CD4-positive, alpha-beta memory T cell (primary cell): ENCODE measurements around the gene TACC2. TPM values are rescaled to one million over a fixed set of nuclear protein-coding genes. Genes with fewer than 3 reads are reported as not detected.

ENCODE experiments used
- CTCF ChIA-PET: fragments of 350-600 bp; sonication (Branson Sonifier 250); formaldehyde crosslinking; loops from one replicate; lab custom pipeline; 2021; ENCODE audit warnings: inconsistent platforms; ENCODE audit not compliant: partially characterized antibody; lab: Charles Lee
- POLR2A ChIA-PET: fragments of 350-600 bp; sonication (Branson Sonifier 250); formaldehyde crosslinking; loops from one replicate; lab custom pipeline; 2021; ENCODE audit not compliant: partially characterized antibody; lab: Charles Lee
- DNase-seq, 5 donors: peaks; one replicate each; pipeline versions ENCODE4 v3.0.0 to v3.0.0-alpha.2; 2020 to 2022; ENCODE audit warnings: mixed read lengths in 1 of 5
- H3K27ac ChIP-seq: one replicate; pipeline ENCODE4 v1.7.0; 2013; ENCODE audit warnings: low read depth, low read length
- H3K27me3 ChIP-seq: 2 replicates; pipeline ENCODE4 v1.7.0; 2013; ENCODE audit warnings: mild to moderate bottlenecking, low read length, moderate library complexity; ENCODE audit not compliant: insufficient read depth
- H3K36me3 ChIP-seq: 2 replicates; pipeline ENCODE4 v1.7.0; 2013; ENCODE audit warnings: mild to moderate bottlenecking, low read length, moderate library complexity; ENCODE audit not compliant: insufficient read depth
- H3K4me1 ChIP-seq: 2 replicates; pipeline ENCODE4 v1.7.0; 2013; ENCODE audit warnings: mild to moderate bottlenecking, low read length, moderate library complexity; ENCODE audit not compliant: insufficient read depth
- H3K4me3 ChIP-seq, 2 donors: one replicate each; pipeline ENCODE4 v1.7.0; 2013; ENCODE audit warnings: low read length in 2 of 2, mild to moderate bottlenecking in 1 of 2
- H3K9me3 ChIP-seq, 2 donors: one replicate each; pipeline ENCODE4 v1.7.0; 2013; ENCODE audit warnings: low read length in 2 of 2, control low read depth in 1 of 2; ENCODE audit not compliant: control insufficient read depth in 1 of 2
- H3K27ac Mint-ChIP-seq, 7 donors: one replicate each; pipeline ENCODE4 v1.8.0; 2020 to 2021; ENCODE audit warnings: mixed read lengths in 7 of 7, mild to moderate bottlenecking in 6 of 7, inconsistent platforms in 3 of 7, moderate library complexity in 3 of 7
- H3K27me3 Mint-ChIP-seq, 2 donors: one replicate each; pipeline ENCODE4 v1.8.0; 2020 to 2021; ENCODE audit warnings: mixed read lengths in 2 of 2
- H3K36me3 Mint-ChIP-seq, 2 donors: one replicate each; pipeline ENCODE4 v1.8.0; 2020 to 2021; ENCODE audit warnings: mixed read lengths in 2 of 2, inconsistent platforms in 1 of 2, mild to moderate bottlenecking in 1 of 2
- H3K4me1 Mint-ChIP-seq, 4 donors: one replicate each; pipeline ENCODE4 v1.8.0; 2020 to 2021; ENCODE audit warnings: mixed read lengths in 4 of 4, mild to moderate bottlenecking in 1 of 4
- H3K4me3 Mint-ChIP-seq, 8 donors: one replicate each; pipeline ENCODE4 v1.8.0; 2020 to 2021; ENCODE audit warnings: mixed read lengths in 8 of 8, mild to moderate bottlenecking in 7 of 8, moderate library complexity in 6 of 8, inconsistent platforms in 3 of 8
- H3K9me3 Mint-ChIP-seq, 8 donors: one replicate each; pipeline ENCODE4 v1.8.0; 2020 to 2021; ENCODE audit warnings: mixed read lengths in 8 of 8, mild to moderate bottlenecking in 5 of 8, inconsistent platforms in 3 of 8, moderate library complexity in 1 of 8
- intact Hi-C: fragments of 100-400 bp; cut with micrococcal nuclease; formaldehyde crosslinking; loops from one replicate; pipeline ENCODE4 v1.15.1; 2023
- polyA plus RNA-seq, 2 donors: library from polyadenylated mRNA; unstranded; fragments of 300-500 nt; fragmentation: Illumina TruSeq; gene quantifications; one replicate each; pipeline ENCODE4 v1.2.3, GENCODE V29; 2021
- total RNA-seq, 2 experiments: library from RNA; stranded (reverse); gene quantifications; one replicate each; pipeline ENCODE4 v1.2.3, GENCODE V29; 2021

Gene TACC2
- total and polyA plus RNA-seq, 4 experiments from 2014 or later: not detected

DNA sequence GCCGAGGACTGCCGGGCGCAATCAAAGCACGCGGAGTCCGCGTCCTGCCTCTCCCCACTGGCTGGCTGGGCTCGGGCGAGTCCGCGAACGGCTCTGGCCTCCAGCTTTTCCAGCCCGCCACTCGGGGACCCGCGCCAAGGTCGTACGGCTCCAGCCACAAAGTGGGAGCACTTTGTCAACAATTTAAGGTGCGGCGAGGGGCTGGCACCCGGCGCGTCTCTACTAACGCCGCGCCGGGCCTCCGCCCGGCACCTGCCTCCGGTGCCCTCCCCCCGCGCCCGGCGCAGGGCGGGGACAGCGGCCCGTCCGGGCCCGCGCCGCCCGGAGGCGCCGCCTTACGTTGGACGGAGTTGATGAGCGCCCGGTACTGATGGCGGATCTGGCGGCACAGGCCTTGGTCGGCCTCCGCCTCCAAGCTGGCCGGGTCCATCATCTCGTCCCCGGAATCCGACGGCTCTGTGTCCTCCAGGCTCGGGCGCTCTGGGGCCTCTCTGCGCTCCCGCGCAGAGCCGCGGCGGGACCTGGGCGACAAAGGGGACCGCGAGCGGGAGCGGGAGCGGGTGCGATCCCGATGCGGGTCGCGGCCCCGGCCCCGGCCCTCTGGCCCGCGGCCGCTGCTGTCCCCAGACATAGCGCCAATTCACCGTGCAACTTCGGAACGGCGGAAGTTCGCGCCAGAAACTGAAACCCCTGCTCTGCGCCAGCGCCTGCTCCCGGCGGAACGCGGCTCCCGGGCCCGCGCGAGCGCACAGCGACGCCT is 14.2 kb upstream of the TACC2 start, which contains the start of gene NSMCE4A:
TSS of gene NSMCE4A (minus strand) at position 683 of the 760 bp plus-strand sequence. CDS start at position 631, 52 bp downstream.
- Mint-ChIP-seq H3K36me3 (peaks cover 13 to 15% of the 10 kb centered on the region in 2 donors), H3K4me3 (peak within 1 kb of the TSS; percentile 78 to 87 (median 83)), H3K4me1 (peaks cover 14 to 34% (median 20%) of the 10 kb centered on the region in 4 donors), H3K9me3 (no peaks in the 10 kb centered on the region), H3K27me3 (no peaks in the 10 kb centered on the region), H3K27ac (peak within 1 kb of the TSS in 4 of 7 donors; percentile 7 to 62 (median 29))
- peak; percentile 59 to 72 (median 65) for DNase-seq
- ChIA-PET CTCF (interaction anchor here (0.9 to 1.7 kb wide), 5 partner anchors 8 to 47 kb away, joined by 3 to 11 read pairs (median 3); partner anchors contain the start of gene ATE1), POLR2A (interaction anchor here (1.0 to 2.1 kb wide), 3 partner anchors 12 to 47 kb away, joined by 3 to 11 read pairs (median 6); partner anchors contain the start of gene ATE1)
- no peaks in the 10 kb centered on the region for H3K9me3 ChIP-seq
- H3K4me1 ChIP-seq: peaks cover 20% of the 10 kb centered on the region
- intact Hi-C loops: loop anchor here (1.0 kb wide), 1 partner anchor 46 kb away; the partner anchor contains the start of gene ATE1
- H3K36me3 ChIP-seq: peaks cover 6% of the 10 kb centered on the region
- peak within 1 kb of the TSS; percentile 62 for H3K27ac ChIP-seq
- H3K4me3 ChIP-seq: peak within 1 kb of the TSS; percentile 52 to 77
- H3K27me3 ChIP-seq: no peaks in the 10 kb centered on the region

DNA sequence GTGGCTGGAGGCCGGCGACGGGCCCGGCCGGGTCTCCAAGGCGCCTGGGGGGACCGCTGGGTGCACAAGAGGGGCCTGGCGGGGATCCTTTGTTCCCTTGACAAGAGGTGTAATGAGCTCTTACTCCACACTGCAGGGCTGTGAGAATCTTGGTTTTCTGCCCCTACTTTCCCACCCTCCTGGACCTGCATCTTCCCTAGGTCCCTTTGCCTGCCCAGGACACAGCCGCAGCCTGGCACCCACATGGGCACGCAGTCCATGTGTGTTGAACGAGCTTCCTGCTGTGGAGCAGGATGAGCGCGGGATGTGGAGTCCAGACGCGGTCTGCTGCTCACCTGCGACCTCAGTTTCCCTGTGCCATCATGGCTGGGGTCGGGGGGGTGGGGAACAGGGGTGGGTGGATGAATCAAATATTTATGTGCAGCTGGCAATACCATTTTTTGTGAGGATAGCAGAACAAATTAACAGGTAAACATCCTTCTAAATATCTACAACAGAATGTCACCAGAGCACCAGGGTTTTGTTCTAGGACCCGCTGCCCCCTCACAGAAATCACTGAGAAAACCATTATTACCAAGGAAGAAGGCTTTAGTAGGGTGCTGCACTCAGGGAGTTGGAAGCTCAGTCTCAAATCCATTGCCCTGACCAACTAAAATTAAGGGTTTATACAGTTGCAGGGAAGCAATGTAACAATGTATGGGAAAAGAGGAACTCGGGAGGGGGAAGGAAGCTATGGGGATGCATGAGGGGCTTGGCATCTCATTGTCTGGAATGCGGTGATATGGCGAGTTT is 13.5 kb upstream of the TACC2 start:
- POLR2A ChIA-PET: interaction anchor here (1.3 to 2.1 kb wide), 3 partner anchors 13 to 48 kb away, joined by 3 to 11 read pairs (median 6); partner anchors contain the start of gene ATE1
- CTCF ChIA-PET: interaction anchor here (0.9 to 1.7 kb wide), 4 partner anchors 9 to 26 kb away, joined by 3 to 11 read pairs (median 4); no protein-coding TSS in a partner anchor
- Histone ChIP-seq H3K27ac (peak overlapping the region; percentile 62), H3K4me3 (peak overlapping the region; percentile 23 to 77), H3K4me1 (peaks cover 20% of the 10 kb centered on the region), H3K27me3 (no peaks in the 10 kb centered on the region), H3K9me3 (no peaks in the 10 kb centered on the region), H3K36me3 (peaks cover 5% of the 10 kb centered on the region)
- Mint-ChIP-seq H3K4me1 (peaks cover 14 to 34% (median 20%) of the 10 kb centered on the region in 4 donors), H3K27me3 (no peaks in the 10 kb centered on the region), H3K27ac (peak overlapping the region in 1 of 7 donors; percentile 62), H3K9me3 (no peaks in the 10 kb centered on the region), H3K4me3 (peak overlapping the region; percentile 64 to 81 (median 77)), H3K36me3 (peaks cover 13 to 14% of the 10 kb centered on the region in 2 donors)
- no peak for DNase-seq
- intact Hi-C loops: no loop called here

DNA sequence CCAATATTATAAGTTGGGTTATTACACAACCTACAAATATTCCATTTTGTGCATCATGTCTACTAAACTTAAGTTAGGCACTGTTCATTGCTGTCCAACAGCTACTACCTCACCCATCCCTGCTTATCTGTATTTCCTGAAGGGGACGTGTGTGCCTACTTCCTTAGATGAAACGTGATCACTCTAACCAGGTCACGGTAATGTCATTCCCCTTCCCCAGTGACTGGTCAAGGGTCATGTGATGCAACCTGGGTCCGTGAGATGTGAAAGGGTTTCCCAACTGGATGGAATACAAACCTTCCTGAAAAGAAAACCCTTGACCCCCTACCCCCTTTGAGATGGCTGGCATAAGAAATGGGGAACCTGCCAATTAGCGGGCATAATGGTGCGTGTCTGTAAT is 12.4 kb upstream of the TACC2 start:
- no peaks in the 10 kb centered on the region for H3K27me3 ChIP-seq
- peaks cover 20% of the 10 kb centered on the region for H3K4me1 ChIP-seq
- ChIA-PET POLR2A (interaction anchor here (1.3 kb wide), 1 partner anchor 48 kb away, joined by 3 read pairs; the partner anchor contains the start of gene ATE1), CTCF (no interaction called here)
- H3K36me3 ChIP-seq: no peaks in the 10 kb centered on the region
- Mint-ChIP-seq H3K27ac (no peak overlapping the region), H3K27me3 (no peaks in the 10 kb centered on the region), H3K4me3 (peak overlapping the region in 5 of 8 donors; percentile 35 to 69 (median 51)), H3K4me1 (peaks cover 13 to 31% (median 17%) of the 10 kb centered on the region in 4 donors), H3K9me3 (no peaks in the 10 kb centered on the region), H3K36me3 (peaks cover 6 to 10% of the 10 kb centered on the region in 2 donors)
- H3K4me3 ChIP-seq: no peak overlapping the region
- H3K27ac ChIP-seq: no peak overlapping the region
- H3K9me3 ChIP-seq: no peaks in the 10 kb centered on the region
- no peak for DNase-seq
- intact Hi-C loops: no loop called here

DNA sequence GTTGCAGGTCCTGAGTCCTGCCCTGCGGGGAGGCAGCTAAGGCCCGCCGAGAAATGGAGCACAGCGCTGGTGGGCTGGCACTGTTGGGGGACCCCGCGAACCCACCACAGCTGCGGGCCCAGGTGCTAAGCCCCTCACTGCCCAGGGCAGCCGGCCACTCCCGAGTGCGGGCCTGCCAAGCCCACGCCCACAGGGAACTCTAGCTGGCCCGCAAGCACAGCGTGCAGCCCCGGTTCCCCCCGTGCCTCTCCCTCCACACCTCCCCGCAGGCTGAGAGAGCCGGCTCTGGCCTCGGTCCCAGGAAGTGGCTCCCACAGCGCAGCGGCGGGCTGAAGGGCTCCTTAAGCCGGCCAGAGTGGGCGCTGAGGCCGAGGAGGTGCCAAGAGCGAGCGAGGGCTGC is 10.5 kb upstream of the TACC2 start:
- peaks cover 0 to 3% (median under 1%) of the 10 kb centered on the region in 8 donors for H3K9me3 Mint-ChIP-seq
- H3K4me3 ChIP-seq: no peak overlapping the region
- H3K27ac ChIP-seq: no peak overlapping the region
- intact Hi-C loops: no loop called here
- no peak overlapping the region for H3K27ac Mint-ChIP-seq
- H3K9me3 ChIP-seq: no peaks in the 10 kb centered on the region
- peaks cover 1 to 15% (median 6%) of the 10 kb centered on the region in 4 donors for H3K4me1 Mint-ChIP-seq
- DNase-seq: no peak
- POLR2A ChIA-PET: no interaction called here
- peaks cover under 1 to 4% of the 10 kb centered on the region in 2 donors for H3K36me3 Mint-ChIP-seq
- CTCF ChIA-PET: no interaction called here
- no peak overlapping the region for H3K4me3 Mint-ChIP-seq
- H3K27me3 Mint-ChIP-seq: no peaks in the 10 kb centered on the region
- no peaks in the 10 kb centered on the region for H3K27me3 ChIP-seq
- H3K4me1 ChIP-seq: peaks cover 14% of the 10 kb centered on the region
- no peaks in the 10 kb centered on the region for H3K36me3 ChIP-seq

DNA sequence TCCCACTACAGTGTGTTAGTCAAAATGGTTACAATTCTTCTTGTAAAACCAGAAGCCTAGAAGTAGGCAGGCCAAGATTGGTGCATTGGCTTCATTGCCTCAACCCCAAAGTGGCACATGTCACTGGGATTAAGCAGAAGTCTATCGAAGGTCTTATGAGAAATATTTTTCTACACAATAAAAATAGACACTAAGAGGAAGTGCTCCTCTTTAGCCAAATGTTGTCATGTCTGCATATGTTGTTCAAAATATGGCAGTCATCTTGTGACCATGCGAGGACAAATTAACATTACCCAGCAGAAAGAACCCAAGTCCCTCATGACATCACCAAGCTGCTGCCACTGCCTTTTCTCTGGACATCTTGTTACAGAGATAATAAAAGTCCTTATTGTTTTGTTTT is 7.6 kb upstream of the TACC2 start:
- Mint-ChIP-seq H3K4me3 (no peak overlapping the region), H3K4me1 (no peaks in the 10 kb centered on the region), H3K27me3 (peaks cover 5% of the 10 kb centered on the region in 2 donors), H3K9me3 (peaks cover 0 to 27% (median 21%) of the 10 kb centered on the region in 8 donors), H3K36me3 (peaks cover 7% of the 10 kb centered on the region in 2 donors), H3K27ac (no peak overlapping the region)
- Histone ChIP-seq H3K4me1 (no peaks in the 10 kb centered on the region), H3K27ac (no peak overlapping the region), H3K27me3 (no peaks in the 10 kb centered on the region), H3K36me3 (no peaks in the 10 kb centered on the region), H3K9me3 (peaks cover 0 to 6% of the 10 kb centered on the region in 2 donors), H3K4me3 (no peak overlapping the region)
- ChIA-PET POLR2A (no interaction called here), CTCF (no interaction called here)
- no peak for DNase-seq
- intact Hi-C loops: no loop called here

DNA sequence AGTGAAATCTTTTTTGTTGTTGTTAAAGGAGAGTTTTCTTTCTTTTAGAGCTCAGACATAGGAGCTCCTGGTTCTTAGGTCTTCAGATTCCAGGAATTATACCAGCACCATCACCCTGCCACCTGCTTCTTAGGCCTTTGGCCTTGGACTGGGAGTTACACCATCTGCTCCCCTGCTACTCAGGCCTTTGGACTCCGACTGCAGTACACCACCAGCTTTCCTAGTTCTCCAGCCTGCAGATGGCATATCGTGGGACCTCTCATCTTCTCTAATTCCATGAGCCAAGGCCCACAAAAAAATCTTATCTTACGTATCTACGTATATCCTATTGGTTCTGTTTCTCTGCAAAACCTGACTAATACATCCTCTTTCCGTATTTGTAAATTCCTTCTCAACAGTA is 5.1 kb upstream of the TACC2 start:
- peaks cover 10 to 21% of the 10 kb centered on the region in 2 donors for H3K27me3 Mint-ChIP-seq
- H3K36me3 Mint-ChIP-seq: peaks cover 4 to 7% of the 10 kb centered on the region in 2 donors
- no peak for DNase-seq
- no peaks in the 10 kb centered on the region for H3K27me3 ChIP-seq
- H3K4me3 ChIP-seq: no peak overlapping the region
- no peak overlapping the region for H3K27ac Mint-ChIP-seq
- CTCF ChIA-PET: interaction anchor here (2.7 kb wide), 1 partner anchor 8 kb away, joined by 11 read pairs; the partner anchor contains the start of gene NSMCE4A
- H3K9me3 Mint-ChIP-seq: peaks cover 0 to 32% (median 26%) of the 10 kb centered on the region in 8 donors
- H3K9me3 ChIP-seq: peaks cover 0 to 6% of the 10 kb centered on the region in 2 donors
- intact Hi-C loops: no loop called here
- no peaks in the 10 kb centered on the region for H3K36me3 ChIP-seq
- H3K4me1 ChIP-seq: no peaks in the 10 kb centered on the region
- POLR2A ChIA-PET: no interaction called here
- H3K4me1 Mint-ChIP-seq: no peaks in the 10 kb centered on the region
- no peak overlapping the region for H3K4me3 Mint-ChIP-seq
- H3K27ac ChIP-seq: no peak overlapping the region
